HG03460 (cell line): ENCODE results near the gene MAP4K3.
A peak's percentile ranks its signal among the peaks of the same experiment; 100 is the strongest.
"Not testable (repeated sequence)": the region's sequence is repeated elsewhere in the genome, so short reads cannot be mapped to it uniquely, and the experiment has no call there.

Experiments
- ATAC-seq: cut with Tn5 transposase; IDR thresholded peaks from one replicate; pipeline ENCODE4 v1.9.1; 2021; ENCODE audit not compliant: unreplicated experiment

MAP4K3 gene

DNA sequence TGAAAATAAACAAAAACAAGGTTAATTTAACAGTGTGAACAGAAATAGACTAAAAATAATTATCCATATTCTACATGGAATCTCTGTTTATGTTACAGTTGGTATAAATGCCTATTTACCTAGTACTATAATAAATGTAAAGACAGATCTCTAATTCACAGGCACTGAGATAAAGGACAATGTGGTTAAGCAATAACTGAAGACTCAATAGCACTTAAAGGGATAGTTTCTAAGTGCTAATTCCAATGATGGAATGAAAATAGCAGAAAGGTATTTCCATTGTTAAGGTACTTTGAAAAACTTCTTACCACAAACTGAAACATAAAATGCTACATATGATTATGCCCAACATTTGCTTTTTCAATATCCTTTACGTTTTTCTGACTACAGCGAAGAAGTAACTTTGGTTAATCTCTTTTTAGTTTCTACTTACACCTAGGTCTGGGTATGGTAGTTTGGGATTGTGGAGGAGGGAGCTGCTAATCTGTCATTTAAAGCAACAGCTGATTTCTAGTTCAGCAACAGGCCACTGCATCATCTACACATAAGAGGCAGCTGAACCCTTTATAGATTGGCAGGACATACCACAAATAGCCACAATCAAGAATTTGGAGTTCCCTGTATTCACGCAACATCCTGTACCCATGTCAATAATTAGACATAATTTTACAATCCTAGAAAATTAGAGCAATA is 27.2 kb downstream of the MAP4K3 start:
- no peak for ATAC-seq

DNA sequence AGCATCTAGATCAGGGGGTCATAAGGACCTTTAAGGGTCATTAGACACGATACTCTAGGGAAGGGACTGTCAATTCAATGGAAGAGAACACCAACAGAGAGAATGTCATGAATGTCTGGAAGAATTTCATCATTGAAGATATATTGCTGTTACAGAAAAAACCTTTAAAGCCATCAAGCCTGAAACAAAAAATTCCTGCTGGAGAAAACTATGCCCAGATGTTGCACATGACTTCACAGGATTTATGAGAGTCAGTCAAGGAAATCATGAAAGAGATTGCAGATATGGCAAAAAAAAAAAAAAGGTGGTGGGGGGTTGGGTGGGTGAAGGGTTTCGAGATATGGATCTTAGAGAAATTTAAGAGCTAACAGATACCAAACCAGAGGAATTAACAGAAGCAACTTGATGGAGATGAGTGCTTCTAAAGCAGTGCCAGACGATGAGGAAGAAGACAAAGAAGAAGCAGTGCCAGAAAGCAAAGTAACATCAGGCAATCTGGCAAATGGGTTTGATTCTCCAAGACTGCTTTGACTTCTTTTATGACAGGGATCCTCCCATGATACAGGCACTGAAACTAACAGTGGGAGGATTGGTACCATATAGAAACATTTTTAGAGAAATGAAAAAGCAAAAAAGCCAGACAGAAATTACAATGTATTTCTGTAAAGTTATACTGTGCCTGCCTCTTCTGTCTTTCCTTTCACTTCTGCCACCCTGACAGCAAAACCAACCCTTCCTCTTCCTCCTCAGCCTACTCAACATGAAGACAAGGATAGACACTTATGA is 28.5 kb downstream of the MAP4K3 start:
- ATAC-seq = peak; percentile 51

DNA sequence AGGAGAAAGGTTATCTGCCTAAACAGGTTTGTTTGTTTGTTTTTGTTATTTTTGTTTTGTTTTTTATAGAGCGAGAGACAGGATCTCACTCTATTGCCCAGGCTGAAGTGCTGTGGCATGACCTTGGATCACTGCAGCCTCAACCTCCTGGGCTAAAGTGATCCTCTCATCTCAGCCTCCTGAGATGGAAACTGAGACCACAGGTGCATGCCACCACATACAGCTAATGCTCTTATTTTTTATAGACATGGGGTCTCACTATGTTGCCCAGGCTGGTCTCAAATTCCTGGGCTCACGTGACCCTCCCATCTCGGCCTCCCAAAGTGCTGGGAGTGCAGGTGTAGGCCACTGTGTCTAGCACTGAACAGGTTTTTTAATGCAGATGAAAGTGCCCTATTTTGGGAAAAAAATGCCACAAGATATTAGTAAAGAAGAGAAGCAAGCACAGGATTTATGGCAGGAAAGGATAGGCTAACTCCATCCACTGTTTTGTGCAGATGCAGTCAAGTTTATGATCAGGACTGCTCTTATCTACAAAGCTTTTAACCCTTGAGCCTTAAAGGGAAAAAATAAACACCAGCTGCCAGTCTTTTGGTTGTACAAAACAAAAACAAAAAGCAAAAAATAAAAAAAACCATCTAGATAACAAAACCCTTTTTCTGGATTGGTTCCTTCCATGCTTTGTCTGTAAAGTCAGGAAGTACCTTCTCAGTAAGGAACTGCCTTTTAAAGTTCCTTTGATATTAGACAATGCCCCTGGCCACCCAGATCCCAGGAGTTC is 29.4 kb downstream of the MAP4K3 start:
- ATAC-seq = no peak

DNA sequence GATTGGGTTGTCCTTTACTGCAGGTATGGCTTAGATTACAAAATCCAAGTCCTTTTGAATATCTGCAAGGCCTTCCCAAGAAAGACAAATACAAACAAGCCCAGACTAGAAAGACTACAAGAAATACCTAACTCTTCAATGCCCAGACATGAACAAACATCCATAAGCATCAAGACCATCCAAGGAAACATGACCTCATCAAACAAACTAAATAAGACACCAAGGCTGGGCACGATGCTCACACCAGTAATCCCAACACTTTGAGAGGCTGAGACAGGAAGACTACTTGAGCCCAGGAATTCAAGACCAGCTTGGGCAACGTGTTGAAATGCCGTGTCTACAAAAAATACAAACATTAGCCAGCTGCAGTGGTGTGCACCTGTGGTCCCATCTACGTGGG is 31.7 kb downstream of the MAP4K3 start:
- ATAC-seq = no peak

DNA sequence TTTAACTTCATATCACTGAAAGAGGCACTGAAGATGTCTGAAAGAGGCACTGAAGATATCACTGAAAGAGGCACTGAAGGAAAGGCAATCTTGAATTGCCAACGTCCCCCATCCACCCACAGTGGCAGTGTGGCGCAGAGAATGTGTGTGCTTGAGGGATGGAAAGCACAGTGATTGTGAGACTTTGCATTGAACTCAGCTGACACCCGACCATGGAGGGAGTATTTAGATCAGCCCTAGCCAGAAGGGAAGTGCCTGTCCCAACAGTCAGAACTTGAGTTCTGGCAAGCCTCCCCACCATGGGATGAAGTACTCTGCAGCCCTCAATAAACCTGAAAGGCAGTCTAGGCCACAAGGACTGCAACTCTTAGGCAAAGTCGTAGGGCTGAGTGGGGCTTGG is 33.8 kb downstream of the MAP4K3 start:
- no peak for ATAC-seq

DNA sequence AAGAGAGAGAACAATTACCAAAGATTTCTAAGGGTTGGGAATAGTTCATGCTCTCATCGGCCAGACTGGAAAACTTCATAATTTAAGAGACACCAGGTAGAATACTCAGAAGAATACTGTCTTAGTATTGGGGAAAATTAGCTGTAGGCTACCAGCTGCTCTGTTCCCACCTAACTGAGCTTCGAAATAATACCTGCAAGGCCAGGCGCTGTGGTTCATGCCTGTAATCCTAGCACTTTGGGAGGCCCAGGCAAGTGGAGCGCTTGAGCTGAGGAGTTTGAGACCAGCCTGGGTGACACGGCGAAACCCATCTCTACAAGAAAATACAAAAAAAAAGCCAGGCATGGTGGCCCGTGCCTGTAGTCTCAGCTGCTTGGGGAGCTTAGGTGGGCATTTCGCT is 35.8 kb downstream of the MAP4K3 start:
- no peak for ATAC-seq

DNA sequence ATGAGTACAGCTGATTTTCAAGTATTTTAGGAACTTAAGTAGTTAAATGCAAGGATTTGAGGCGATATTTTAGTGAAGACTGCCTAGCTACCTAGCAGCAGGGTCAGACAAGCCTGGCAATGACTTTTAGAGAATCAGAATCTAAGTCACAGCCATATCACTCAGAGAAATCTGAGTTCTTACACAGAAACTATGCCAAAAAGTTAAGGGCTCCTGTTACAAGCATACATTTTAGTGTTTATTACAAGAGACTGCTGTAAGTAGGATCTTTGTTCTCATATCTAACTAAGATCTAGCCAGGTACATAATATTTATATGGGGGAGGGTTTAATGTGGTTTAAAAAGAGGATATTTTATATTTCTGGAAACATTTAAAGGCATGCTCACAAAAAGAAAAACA is 37.5 kb downstream of the MAP4K3 start:
- ATAC-seq = no peak

DNA sequence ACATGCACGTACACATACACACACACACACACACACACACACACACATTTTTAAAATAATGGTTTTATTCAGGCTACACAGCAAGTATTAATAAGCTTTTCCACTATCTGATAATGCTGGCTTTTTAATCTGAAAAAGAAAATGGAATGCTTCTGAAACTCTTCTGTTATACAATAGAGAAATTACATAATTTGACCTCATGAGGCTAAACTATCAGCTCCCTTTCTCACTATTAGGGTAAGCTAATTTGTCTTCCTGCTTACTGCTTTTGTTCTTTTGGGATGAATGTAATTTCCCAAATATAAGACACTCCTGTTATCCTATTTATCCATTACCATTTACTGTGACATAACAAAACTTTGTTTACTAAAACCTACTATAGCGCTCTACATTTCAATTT is 41.8 kb downstream of the MAP4K3 start:
- no peak for ATAC-seq

DNA sequence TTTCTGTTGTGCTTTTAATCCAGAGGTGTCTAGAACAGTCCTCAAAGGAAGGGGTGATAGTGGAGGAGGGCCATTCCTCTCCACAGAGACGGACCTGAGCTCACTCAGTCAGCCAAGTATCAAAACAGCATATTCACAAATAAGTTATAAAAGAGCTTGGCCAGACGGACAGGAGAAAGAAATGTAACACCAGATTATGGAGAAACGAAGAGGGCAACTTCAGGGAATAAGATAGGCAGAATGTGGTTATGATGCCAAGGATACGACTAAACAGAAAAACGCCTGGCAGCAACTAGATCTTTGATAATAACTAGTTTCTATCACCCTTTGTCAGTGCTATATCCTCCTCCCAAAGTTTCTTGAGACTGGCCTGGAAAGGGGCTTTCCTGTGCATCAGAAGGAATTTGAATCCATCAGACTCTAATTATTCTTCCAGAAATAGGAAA is 42.5 kb downstream of the MAP4K3 start:
- ATAC-seq = no peak

DNA sequence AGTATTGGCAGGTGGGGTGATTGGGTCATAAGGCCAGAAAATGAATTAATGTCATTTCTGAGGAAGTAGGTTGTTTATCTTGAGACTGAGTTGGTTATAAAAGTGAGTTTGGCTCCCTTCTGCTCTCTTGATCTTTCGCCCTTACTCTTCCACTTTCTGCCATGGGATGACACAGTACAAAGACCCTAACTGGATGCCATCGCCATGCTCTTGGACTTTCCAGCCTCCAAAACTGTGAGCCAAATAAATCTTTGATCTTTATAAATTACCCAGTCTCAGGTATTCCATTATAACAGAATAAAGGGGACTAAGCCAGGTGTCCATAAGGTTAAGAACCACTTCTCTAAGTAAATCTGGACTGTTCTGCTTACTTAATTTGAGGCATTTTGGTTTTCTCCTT is 44.4 kb downstream of the MAP4K3 start:
- no peak for ATAC-seq

DNA sequence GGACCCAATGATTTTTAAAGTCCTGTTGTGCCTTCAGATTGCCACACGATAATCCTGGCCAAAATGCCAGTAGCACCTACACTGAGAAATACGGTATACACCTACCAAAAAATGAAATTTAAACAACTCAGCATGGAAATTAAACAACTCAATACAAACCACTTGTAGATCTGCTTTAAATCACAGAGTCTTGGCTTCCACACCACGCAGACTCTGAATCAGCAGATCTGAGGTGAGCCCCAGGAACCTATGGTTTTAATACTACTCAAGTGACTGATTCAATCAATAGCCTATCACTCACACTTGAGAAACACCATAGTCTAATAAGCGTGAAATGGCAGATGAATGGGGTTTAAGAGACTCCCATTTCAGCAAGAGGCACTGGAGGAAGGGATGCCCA is 46.9 kb downstream of the MAP4K3 start:
- no peak for ATAC-seq

DNA sequence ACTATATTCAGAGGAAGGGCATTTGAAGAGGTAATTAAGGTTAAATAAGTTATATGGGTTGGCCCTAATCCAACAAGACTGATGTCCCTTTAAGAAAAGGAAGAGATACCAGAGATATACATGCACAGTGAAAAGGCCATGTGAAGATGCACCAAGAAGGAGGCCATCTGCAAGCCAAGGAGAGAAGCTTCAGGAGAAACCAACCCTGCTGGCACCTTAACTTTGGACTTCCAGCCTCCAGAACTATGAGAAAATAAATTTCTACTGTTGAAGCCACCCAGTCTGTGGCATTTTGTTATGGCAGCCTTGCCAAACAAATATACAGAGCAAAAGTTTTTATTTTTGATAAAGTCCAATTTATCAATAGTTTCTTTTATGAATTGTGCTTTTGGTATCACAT is 51.0 kb downstream of the MAP4K3 start:
- ATAC-seq = no peak

DNA sequence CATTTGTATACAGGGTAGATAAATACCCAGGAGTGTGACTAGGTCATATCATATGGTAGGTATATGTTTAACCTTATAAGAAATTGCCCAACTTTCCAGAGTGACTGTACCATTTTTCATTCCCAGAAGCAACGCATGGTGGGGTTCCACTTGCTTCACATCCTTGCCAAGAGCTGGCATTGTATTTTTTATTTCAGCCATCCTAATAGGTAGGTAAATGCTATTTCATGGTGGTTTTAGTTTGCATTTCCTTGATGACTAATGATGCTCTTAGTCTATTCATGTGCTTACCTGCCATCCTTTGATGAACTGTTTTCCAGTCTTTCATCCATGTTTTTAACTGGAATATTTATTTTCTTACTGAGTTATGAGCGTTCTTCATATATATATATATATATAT is 51.9 kb downstream of the MAP4K3 start:
- no peak for ATAC-seq

DNA sequence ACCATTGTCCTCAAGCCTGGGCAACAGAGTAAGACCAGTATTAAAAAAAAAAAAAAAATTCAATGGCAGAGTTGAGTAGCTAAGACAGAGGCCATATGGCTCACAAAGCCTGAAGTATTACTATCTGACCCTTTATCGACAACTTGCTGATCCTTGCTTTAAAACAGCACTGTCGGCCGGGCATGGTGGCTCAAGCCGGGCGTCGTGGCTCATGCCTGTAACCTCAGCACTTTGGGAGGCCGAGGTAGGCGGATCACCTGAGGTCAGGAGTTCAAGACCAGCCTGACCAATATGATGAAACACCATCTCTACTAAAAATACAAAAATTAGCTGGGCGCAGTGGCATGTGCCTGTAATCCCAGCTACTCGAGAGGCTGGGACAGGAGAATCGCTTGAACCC is 53.0 kb downstream of the MAP4K3 start:
- ATAC-seq = not testable (repeated sequence)

DNA sequence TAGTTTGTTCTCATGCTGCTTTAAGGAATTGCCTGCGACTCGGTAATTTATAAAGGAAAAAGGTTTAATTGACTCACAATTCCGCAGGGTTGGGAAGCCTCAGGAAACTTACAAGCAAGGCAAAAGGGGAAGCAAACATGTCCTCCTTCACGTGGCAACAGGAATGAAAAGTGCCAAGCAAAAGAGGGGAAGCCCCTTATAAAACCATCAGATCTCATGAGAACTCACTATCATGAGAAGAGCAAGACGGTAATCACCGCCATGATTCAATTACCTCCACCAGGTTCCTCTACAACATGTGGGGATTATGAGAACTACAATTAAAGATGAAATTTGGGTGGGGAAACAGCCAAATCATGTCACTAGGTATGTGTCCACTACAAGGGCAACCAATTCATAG is 53.9 kb downstream of the MAP4K3 start:
- no peak for ATAC-seq

DNA sequence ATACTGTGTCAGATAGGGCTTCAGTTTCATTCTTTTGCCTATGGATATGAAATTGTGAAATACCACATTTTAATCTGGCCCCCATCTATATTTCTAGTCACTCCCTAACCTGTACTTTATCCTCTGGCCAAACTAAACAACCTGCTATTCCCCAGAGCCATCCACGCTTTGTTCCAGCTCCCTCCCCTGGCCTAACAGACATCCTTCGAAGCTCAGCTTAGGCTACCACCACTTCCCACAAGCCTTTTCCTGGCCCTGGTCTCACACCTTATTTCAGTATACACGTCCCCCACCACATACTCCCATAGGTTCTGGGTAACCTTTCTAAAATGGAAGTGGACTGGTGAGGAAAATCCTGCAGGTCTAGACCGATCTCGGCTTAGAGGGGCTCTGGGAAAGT is 55.4 kb downstream of the MAP4K3 start:
- no peak for ATAC-seq

DNA sequence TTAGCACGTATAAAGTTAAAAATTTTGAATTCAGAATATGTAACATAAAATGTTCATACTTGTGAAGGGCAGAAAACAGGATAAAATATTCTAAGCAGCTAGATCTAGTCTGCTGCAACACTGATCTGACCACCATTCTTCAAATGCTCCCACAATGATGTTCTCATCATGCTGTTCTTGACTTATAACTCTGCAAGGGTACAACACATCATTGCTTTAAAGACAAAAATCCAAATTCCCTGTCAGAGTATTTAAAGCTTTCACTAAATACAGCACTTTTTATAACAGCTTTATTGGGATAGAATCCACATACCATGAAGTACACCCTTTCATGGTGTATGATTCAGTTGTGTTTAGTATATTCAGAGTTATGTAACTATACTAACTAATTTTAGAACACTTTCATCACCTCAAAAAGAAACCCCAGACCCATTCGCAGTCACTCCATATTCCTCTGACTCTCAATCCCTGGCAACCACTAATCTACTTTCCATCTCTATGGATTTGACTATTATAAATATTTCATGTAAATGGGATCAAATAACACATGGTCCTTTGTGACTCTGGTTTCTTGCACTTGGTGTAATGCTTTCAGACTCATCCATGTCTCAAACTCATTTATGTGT is 56.4 kb downstream of the MAP4K3 start:
- no peak for ATAC-seq

DNA sequence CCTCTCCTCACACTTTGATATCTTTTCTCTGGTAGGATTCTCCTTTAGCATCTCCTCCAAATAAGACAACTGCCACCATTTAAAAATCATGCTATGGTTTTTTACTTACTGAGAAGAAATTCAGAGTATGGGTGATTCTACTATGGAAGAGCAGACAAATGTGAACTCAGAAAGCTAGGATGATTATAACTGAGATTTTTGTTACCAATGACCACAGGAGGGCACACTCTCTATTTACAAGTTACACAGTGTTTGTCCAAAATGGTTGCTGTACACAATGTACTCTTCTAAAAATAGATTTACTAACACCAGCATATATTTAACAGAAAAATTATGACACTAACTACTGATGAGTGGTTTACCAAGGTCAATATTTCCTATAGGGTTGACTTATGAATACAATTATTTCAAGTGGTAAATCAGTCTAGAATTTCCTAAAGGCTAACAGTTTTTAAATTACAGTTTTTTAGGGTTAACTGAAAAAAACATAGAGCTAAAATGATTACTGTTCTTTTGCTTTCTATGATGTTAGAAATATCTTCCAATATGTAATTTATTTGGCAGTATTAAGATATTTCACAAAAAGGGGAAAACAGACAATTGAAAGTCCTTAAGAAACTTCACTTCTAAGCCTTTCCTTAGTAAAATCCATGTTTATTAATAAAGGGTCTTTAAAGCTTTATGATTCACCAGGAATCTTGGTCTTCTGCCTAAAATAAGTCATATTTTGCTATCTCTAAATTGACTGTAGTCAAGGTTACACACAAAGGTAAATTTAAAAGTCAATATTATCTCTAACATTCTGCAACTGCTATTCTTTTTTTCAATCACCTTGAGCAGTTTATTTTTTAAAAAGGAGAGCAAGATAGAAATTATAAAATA is 57.2 kb downstream of the MAP4K3 start:
- ATAC-seq = peak; percentile 58

DNA sequence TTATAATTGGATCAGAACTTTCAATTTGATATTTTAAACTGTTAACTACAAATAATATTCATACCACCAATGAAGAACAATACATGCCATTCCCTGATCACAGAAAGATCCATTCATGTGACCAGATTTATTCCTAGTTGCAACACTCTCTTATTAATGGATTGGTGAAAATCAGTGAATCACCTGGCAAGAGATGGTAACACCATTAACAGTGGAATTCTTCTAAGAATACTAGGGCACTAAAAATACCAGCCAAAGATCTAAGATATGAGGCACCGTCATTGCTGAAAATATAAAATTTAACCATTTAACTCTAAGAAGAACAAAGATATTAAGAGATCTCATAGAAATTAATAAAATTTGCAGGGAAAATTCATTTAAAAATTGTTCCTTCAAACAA is 58.1 kb downstream of the MAP4K3 start:
- no peak for ATAC-seq

DNA sequence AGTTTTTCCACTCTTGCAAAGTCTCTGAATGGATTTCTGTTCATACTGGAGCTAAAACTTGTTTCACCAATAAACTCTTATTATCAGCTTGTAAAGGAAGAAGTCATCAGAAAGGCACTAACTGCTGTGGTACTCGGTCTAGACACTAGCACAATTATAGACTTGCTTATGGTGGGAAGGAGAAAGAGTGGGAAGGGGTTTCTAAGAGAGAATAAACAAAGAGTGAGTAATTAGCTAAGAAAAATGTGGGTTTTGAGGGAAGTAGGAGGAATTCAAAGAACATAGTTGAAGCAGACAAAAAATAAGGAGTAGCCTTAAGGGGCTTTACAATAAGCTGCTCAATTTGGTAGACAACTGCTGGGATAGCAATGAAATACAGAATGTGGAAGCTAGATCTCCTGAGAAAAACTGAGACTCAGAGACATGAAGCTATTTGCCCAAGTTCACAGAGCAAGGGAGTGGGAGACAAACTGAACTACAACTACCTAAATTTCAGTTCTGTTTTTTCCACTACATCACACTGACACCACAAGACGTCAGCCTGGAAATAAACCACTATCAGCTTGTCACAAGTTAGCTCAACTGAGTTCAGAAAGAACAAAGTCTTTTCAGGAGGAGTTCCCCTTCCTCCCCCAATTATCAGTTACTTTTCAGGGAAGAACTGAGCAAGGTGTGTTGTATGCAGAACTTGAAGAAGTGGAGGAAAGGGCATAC is 59.7 kb downstream of the MAP4K3 start:
- peak; percentile 77 for ATAC-seq
